ENCODE measurements around the gene SND1.

The SND1 gene

GRCh38 chr7:127764681-127765080 is 112.7 kb downstream of the SND1 start:
- TF ChIP-seq TCF12 (IDR thresholded peaks at IDR 0.05; ENCODE audit: low read depth) (no peak), USF1 (IDR thresholded peaks at IDR 0.05) (no peak), CEBPB (IDR thresholded peaks at IDR 0.05) (no peak), NFIC (IDR thresholded peaks at IDR 0.05) (no peak), RAD21 (IDR thresholded peaks at IDR 0.05; ENCODE audit: low read depth) (no peak), REST (IDR thresholded peaks at IDR 0.05; ENCODE audit: low read depth) (no peak), TAF1 (IDR thresholded peaks at IDR 0.05; ENCODE audit: low read depth) (no peak), MAX (IDR thresholded peaks at IDR 0.05) (no peak), EP300 (IDR thresholded peaks at IDR 0.05; ENCODE audit: borderline replicate concordance) (no peak), YY1 (IDR thresholded peaks at IDR 0.05; ENCODE audit: low read depth) (no peak)

- TF ChIP-seq ZBTB7A (IDR thresholded peaks at IDR 0.05; ENCODE audit: low read depth) = no peak
- TF ChIP-seq USF1 (IDR thresholded peaks at IDR 0.05) = no peak
- no peak for TF ChIP-seq YY1 (IDR thresholded peaks at IDR 0.05; ENCODE audit: low read depth)
- TF ChIP-seq REST (IDR thresholded peaks at IDR 0.05; ENCODE audit: low read depth) = no peak
- no peak for TF ChIP-seq MAX (IDR thresholded peaks at IDR 0.05)
- TF ChIP-seq EGR1 (IDR thresholded peaks at IDR 0.05) = no peak
- TF ChIP-seq CREB1 (IDR thresholded peaks at IDR 0.05; ENCODE audit: low read depth) = no peak
- no peak for TF ChIP-seq TCF12 (IDR thresholded peaks at IDR 0.05; ENCODE audit: low read depth)
- TF ChIP-seq CEBPB (IDR thresholded peaks at IDR 0.05) = no peak
- no peak for TF ChIP-seq RAD21 (IDR thresholded peaks at IDR 0.05; ENCODE audit: low read depth)
- TF ChIP-seq EP300 (IDR thresholded peaks at IDR 0.05; ENCODE audit: borderline replicate concordance) = no peak
- no peak for TF ChIP-seq TAF1 (IDR thresholded peaks at IDR 0.05; ENCODE audit: low read depth)
- TF ChIP-seq NFIC (IDR thresholded peaks at IDR 0.05) = no peak
- no peak for TF ChIP-seq FOXM1 (IDR thresholded peaks at IDR 0.05; ENCODE audit: borderline replicate concordance, low read depth)
- no peak for TF ChIP-seq TEAD4 (IDR thresholded peaks at IDR 0.05)
These were observed 113.2 kb downstream of the SND1 start for GRCh38 chr7:127765150-127765549.

- TF ChIP-seq USF1 (IDR thresholded peaks at IDR 0.05) (no peak), EP300 (IDR thresholded peaks at IDR 0.05; ENCODE audit: borderline replicate concordance) (no peak), RAD21 (IDR thresholded peaks at IDR 0.05; ENCODE audit: low read depth) (no peak), EGR1 (IDR thresholded peaks at IDR 0.05) (no peak), TCF12 (IDR thresholded peaks at IDR 0.05; ENCODE audit: low read depth) (no peak), TEAD4 (IDR thresholded peaks at IDR 0.05) (no peak), FOXM1 (IDR thresholded peaks at IDR 0.05; ENCODE audit: borderline replicate concordance, low read depth) (no peak), REST (IDR thresholded peaks at IDR 0.05; ENCODE audit: low read depth) (no peak), MAX (IDR thresholded peaks at IDR 0.05) (no peak), TAF1 (IDR thresholded peaks at IDR 0.05; ENCODE audit: low read depth) (no peak), NFIC (IDR thresholded peaks at IDR 0.05) (no peak), YY1 (IDR thresholded peaks at IDR 0.05; ENCODE audit: low read depth) (no peak), ZBTB7A (IDR thresholded peaks at IDR 0.05; ENCODE audit: low read depth) (no peak), CEBPB (IDR thresholded peaks at IDR 0.05) (no peak)
These were observed 115.0 kb downstream of the SND1 start for GRCh38 chr7:127766831-127767459.

Data from Ishikawa (cell line).